ENCODE results near the gene CCL1. TPM values are rescaled to one million over a fixed set of nuclear protein-coding genes. Genes with fewer than 3 reads are reported as not detected.
A peak's percentile ranks its signal among the peaks of the same experiment; 100 is the strongest.

Gene CCL1
- total and polyA plus RNA-seq, 4 donors = not detected

DNA sequence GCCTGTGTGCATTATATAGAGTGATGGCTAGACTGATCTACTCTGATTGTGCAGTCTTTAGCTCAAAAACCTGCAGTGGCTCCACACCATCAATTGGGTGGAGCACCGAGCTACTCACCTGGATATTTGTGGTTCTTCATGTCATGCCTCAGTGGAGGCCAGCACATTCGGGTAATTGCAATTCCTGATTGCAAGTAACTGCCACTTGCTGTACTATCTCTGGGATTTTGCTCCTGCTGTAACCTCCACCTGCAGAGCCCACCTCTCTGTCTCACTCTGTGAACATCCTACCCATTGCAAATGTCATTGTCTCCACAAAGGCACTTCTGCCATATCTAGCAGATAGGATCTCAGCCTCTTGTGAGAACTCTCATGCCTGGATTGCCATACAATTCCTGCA is 1.7 kb upstream of the CCL1 start (continued):
- no peak for TF ChIP-seq REST (IDR thresholded peaks at IDR 0.05)

DNA sequence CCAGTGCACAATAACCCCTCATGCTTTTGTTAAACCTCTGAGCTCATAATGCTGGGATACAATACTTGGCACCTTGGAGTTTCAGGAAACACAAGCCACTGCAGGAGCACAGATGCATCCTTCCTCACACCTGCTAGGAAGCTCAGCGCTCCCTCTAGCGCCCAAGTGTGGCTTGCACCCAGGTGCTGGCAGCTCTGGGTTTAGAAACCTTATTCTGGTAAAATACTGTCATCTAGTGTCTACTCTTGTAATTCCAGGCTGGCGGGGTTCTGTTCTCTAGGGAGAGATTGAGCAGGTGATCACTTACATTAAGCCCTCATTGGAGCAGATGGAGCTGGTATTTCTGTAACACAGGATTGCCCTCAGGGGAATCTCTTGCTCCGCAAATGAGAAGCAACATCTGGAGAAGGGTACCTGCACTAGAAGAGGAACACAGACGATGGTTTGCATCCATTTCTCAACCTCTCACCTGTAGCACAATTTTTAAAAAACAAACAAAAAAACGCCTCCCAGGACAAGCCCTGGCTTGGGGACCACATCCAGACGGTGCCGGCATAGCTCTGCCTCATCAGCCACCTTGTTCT is 1.5 kb downstream of the CCL1 start:
- no peaks in the 10 kb centered on the region for H3K36me3 ChIP-seq (ENCODE audit: control insufficient read depth in 4 of 4, insufficient read depth in 3 of 4, low read depth in 1 of 4, low read length in 3 of 4)
- WGBS = 14% methylated on average over 8 of the region's 8 CpGs

DNA sequence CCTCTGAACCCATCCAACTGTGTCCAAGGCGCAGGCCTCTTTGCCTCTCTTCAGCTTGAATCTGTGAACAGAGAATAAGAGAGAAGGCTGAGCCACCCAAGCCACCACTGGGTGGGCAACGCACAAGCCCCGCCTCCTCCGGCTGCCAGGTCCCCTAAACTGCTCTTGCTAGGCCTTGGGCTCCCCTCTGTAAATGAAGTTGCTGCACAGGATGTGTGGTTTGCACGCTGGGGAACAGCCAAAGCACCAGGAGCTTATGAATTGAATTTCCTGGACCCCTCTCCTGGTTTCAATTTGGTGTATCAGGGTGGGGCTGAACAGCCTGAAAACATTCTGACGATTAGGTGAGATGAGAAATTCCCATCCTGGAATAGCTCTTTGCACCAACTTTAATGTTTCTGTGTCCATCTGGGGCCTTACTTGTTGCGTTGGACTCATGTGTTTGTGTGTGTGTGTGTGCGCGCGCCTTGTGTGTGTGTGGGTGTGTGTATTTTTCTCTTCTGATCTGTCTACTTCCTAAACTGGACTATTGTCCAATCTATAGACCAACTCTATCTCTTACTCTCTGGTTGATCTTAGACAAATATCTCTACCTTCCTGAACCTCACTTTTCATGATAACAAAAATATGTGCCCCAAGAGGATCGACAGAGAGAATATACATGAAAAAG is 2.3 kb downstream of the CCL1 start:
- Histone ChIP-seq H3K27ac (ENCODE audit: low read depth in 1 of 2, low read length in 2 of 2) (no peak overlapping the region), H3K4me3 (ENCODE audit: low read depth in 1 of 3, low read length in 3 of 3) (no peak overlapping the region), H3K4me1 (ENCODE audit: control insufficient read depth in 4 of 4, insufficient read depth in 4 of 4, low read length in 3 of 4) (peaks cover 0 to 3% (median 0%) of the 10 kb centered on the region in 4 donors), H3K9me3 (ENCODE audit: control insufficient read depth in 4 of 4, low read length in 3 of 4) (no peaks in the 10 kb centered on the region), H3K9ac (ENCODE audit: low read depth in 1 of 2, low read length in 2 of 2) (no peak overlapping the region), H3K27me3 (ENCODE audit: control insufficient read depth in 4 of 4, insufficient read depth in 4 of 4, low read length in 3 of 4) (peaks cover 0 to 2% (median 0%) of the 10 kb centered on the region in 4 donors), H3K36me3 (ENCODE audit: control insufficient read depth in 4 of 4, insufficient read depth in 3 of 4, low read depth in 1 of 4, low read length in 3 of 4) (no peaks in the 10 kb centered on the region)
- DNase-seq (ENCODE audit: low spot score) = no peak
- WGBS = 79% methylated on average over 11 of the region's 11 CpGs
- TF ChIP-seq RAD21 (IDR thresholded peaks at IDR 0.05) (no peak), MAX (IDR thresholded peaks at IDR 0.05) (no peak), SP1 (IDR thresholded peaks at IDR 0.05) (no peak), GABPA (IDR thresholded peaks at IDR 0.05 in 1 of 2, conservative IDR thresholded peaks at IDR 0.05 in 1 of 2) (no peak), FOXA2 (IDR thresholded peaks at IDR 0.05) (no peak)
- TF ChIP-seq, protein P1, sequence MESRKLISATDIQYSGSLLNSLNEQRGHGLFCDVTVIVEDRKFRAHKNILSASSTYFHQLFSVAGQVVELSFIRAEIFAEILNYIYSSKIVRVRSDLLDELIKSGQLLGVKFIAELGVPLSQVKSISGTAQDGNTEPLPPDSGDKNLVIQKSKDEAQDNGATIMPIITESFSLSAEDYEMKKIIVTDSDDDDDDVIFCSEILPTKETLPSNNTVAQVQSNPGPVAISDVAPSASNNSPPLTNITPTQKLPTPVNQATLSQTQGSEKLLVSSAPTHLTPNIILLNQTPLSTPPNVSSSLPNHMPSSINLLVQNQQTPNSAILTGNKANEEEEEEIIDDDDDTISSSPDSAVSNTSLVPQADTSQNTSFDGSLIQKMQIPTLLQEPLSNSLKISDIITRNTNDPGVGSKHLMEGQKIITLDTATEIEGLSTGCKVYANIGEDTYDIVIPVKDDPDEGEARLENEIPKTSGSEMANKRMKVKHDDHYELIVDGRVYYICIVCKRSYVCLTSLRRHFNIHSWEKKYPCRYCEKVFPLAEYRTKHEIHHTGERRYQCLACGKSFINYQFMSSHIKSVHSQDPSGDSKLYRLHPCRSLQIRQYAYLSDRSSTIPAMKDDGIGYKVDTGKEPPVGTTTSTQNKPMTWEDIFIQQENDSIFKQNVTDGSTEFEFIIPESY (IDR thresholded peaks at IDR 0.05) = no peak

More for the DNA sequence above, 1.5 kb downstream of the CCL1 start:
- Histone ChIP-seq H3K9ac (ENCODE audit: low read depth in 1 of 2, low read length in 2 of 2) (no peak overlapping the region), H3K4me1 (ENCODE audit: control insufficient read depth in 4 of 4, insufficient read depth in 4 of 4, low read length in 3 of 4) (peaks cover 0 to 3% (median 0%) of the 10 kb centered on the region in 4 donors), H3K27me3 (ENCODE audit: control insufficient read depth in 4 of 4, insufficient read depth in 4 of 4, low read length in 3 of 4) (peaks cover 0 to 2% (median 0%) of the 10 kb centered on the region in 4 donors), H3K4me3 (ENCODE audit: low read depth in 1 of 3, low read length in 3 of 3) (no peak overlapping the region), H3K27ac (ENCODE audit: low read depth in 1 of 2, low read length in 2 of 2) (no peak overlapping the region), H3K9me3 (ENCODE audit: control insufficient read depth in 4 of 4, low read length in 3 of 4) (no peaks in the 10 kb centered on the region)
- DNase-seq (ENCODE audit: low spot score) = peak; percentile 77
- TF ChIP-seq NR2F2 (IDR thresholded peaks at IDR 0.05) = peak; percentile 32
- no peak for TF ChIP-seq HNF4G (IDR thresholded peaks at IDR 0.05)
- no peak for TF ChIP-seq TAF1 (conservative IDR thresholded peaks at IDR 0.05)
- peak; percentile 20 for TF ChIP-seq YY1 (IDR thresholded peaks at IDR 0.05)
- no peak for TF ChIP-seq HNF4A (conservative IDR thresholded peaks at IDR 0.05)
- TF ChIP-seq RAD21 (IDR thresholded peaks at IDR 0.05) = peak; percentile 100
- TF ChIP-seq RXRA (IDR thresholded peaks at IDR 0.05) = peak in 1 of 2 donors; percentile 20
- TF ChIP-seq CTCF (IDR thresholded peaks at IDR 0.05; ENCODE audit: low read depth, low read length, missing input control) = peak; percentile 100
- no peak for TF ChIP-seq SP1 (IDR thresholded peaks at IDR 0.05)
- peak; percentile 40 for TF ChIP-seq FOXA2 (IDR thresholded peaks at IDR 0.05)
